Esophagus squamous epithelium (tissue), 4 donors: Measurements from ENCODE around the gene SP100.

ENCODE experiments used
- CTCF ChIP-seq, 6 experiments: fragments of 450-650 bp in 4 of 6; fragments of 200-600 bp in 2 of 6; sonication (generic) in 2 of 6; IDR thresholded peaks; one replicate each; pipeline ENCODE4 v1.5.1; 2016 to 2019; ENCODE audit warnings: antibody characterized with exemption in 6 of 6, mild to moderate bottlenecking in 4 of 6, moderate library complexity in 4 of 6
- POLR2A ChIP-seq, 4 donors: fragments of 450-650 bp; IDR thresholded peaks; one replicate each; pipeline ENCODE4 v1.6.1; 2017; ENCODE audit warnings: antibody characterized with exemption in 4 of 4, mild to moderate bottlenecking in 4 of 4, moderate library complexity in 3 of 4

- TF ChIP-seq CTCF (IDR thresholded peaks at IDR 0.05), result no peak
- TF ChIP-seq POLR2A (IDR thresholded peaks at IDR 0.05), result no peak
Measured at GRCh38 chr2:230472621-230473018, 56.6 kb downstream of the SP100 start.
